ENCODE results near the gene GPR153.

- TF ChIP-seq ELF1 (CRISPR knock-in tag; IDR thresholded peaks at IDR 0.05) (no peak), SRSF9 (IDR thresholded peaks at IDR 0.05; ENCODE audit: borderline replicate concordance, insufficient read depth, low read depth, low read length, poor library complexity, severe bottlenecking) (no peak), NFYB (CRISPR knock-in tag; IDR thresholded peaks at IDR 0.05) (no peak), TARDBP (CRISPR knock-in tag; IDR thresholded peaks at IDR 0.05) (no peak), TEAD2 (CRISPR knock-in tag; IDR thresholded peaks at IDR 0.05) (no peak), KAT7 (CRISPR knock-in tag; IDR thresholded peaks at IDR 0.05; ENCODE audit: borderline replicate concordance) (no peak)
These were observed 47.6 kb upstream of the GPR153 start for GRCh38 chr1:6308449-6308848.

Data from HepG2 (cell line).